Activated CD4-positive, alpha-beta T cell treated with anti-CD3 and anti-CD28 coated beads, Interleukin-2, amount 50 U/mL, for 48 hours (primary cell): ENCODE results near the gene CCDC174.
A peak's percentile ranks its signal among the peaks of the same experiment; 100 is the strongest.
"Not testable (repeated sequence)": the region's sequence is repeated elsewhere in the genome, so short reads cannot be mapped to it uniquely, and the experiment has no call there.

Experiments used
- DNase-seq, 2 experiments: peaks; one replicate each; pipeline ENCODE4 v3.0.0-alpha.2; 2020

Gene CCDC174

DNA sequence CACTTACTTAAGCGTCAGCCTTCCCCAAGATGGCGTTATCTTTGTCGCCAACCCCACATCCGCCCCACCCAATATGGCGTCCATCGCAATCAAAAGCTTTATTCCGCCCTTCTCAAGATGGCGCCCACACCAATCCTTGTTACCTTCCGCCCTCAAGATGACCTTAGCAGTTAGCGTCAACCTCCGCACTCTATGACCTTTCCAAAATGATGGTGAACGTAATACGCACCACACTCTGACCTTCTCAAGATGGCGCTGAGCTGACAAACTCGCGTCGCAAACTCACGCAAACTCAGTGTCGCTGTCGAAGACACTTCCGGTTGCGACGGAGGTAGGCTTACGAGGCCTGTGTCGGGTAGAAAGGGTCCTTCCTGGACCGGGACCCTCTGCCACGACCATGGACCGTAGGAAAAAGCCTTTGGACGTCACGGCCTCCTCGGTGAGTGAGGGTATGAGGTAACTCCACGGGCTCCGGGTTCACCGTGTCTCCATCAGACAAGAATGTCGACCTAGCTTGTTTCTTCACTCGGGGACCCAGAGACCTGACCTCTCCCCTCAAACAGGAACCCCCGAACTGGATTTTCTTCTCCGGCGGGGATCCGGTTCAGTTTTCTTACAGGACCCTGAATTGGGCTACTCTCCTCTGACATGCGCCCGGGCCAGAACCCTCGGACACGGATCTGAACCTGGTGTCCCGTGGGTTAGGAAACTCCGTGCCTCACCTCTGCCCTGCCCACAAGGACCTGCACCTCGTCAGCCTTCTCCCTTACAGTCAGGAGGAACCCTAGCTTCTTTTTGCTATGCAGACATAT is at the start of gene CCDC174:
Gene CCDC174, plus strand, starts transcription at position 323 of the 812 bp plus-strand sequence. Its CDS starts 75 bp downstream, at position 398.
- DNase-seq: peak; percentile 93 to 96

DNA sequence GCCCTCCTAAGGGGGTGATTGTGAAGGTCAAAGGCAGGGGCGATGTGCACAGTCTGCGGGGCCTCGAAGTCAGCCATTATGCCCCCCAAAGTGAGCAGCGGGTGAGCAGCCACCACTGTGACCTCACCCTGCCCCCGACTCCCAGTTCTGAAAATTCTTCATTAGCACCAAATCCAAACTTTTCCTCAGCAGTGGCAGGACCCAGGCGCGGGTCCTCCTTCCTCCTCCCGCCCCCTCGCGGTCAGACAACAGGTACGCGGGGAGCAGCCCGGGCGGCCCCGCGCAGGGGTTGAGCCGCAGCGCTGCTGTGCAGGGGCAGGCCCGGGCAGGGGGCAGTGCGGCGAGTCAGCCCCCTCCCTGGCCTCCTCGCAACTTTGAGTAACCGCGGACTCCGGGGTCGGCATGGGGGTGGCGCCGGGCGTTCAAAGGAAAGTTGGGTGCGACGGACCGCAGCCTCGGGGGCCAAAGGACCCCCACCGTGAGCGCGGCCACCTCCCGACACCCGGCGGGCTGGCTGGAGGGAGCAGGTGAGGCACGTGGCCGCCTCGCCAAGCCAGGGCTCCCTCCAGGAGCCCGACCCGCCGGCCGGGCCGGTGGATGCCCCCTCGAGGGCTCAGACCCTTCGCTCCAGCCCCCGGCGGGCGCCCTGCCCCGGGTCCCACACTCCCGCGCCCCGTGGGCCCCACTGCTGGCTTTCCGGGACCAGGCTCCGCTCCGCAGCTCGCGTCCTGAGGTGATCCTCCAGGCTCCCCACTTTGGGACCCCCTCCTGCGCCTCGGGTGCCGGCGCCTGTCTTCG is 49.4 kb upstream of the CCDC174 start:
- DNase-seq: no peak

DNA sequence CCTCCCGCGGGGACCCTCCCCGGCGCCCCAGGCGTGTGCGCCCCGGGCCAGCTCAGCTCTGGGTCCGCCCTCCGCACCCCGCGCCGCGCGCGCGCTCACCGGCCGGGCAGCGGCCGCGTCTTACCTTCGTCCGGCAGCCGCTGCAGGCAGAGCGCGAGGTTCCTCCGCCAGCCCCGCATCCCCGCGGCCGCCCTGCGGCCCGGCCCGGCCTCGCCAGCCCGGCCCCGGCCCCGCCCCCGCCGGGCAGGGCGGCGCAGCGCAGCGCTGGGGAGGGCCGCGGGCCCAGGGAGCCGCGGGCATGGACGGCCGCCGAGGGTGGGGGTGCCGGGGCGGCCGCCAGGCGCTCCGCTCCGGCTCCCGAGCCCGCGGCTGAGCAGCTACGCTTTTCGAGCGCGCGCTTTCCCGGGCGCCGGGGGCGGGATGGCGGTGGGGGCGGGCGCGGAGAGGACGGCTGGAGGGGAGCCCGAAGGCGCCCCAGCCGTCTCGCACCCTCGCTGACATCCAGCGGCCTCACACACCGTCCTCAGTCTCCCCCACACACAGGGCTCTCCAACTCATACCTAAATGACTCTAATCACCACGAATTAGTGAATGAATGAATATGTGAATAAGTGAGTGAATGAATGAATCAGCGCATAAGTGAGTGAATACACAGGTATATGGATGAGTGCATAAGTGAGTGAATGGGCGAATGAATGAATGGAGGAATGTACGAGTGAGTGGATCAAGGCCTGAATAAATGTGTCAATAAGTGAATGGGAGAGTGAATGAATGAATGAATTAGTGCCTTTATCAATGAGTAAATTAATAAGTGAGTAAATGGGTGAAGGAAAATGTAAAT is 48.5 kb upstream of the CCDC174 start:
- no peak for DNase-seq

DNA sequence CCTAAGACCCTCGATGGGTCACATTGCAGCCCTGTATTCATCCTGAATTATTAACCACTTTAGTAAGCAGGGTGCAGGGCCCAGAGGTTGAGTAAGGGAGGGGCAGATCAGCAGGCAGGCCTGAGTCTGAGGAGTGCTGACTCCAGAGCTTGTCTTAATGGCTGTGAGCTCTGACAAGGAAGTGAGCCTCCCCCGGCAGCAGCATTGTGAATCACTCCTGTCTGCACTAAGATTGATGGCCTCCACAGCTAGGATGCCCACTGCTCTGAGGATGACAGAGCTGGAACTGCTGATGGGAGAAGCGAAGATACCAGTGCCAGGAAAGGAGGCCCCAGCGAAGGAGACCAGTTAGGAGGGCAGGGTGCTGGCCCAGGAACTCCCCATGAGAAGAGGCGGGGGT is 46.5 kb upstream of the CCDC174 start:
- no peak for DNase-seq

DNA sequence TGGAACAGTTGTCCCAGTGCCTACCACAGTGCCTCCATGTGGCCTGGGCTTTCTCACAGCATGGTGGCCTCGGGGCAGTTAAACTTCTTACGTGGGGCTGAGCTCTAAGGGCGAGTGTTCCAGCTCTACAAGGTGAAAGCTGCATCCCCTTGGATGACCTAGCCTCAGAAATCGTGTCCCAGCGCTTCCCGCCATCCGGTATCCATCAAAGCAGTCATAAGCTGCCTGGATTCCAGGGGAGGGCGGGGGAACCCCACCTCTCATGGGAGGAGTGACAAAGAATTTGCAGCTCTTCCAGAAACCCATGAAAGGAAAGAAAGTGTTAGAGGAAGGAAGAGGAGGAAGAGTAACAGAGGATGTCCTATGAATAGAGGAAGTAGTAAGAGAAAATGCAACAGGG is 45.8 kb upstream of the CCDC174 start:
- DNase-seq: no peak

DNA sequence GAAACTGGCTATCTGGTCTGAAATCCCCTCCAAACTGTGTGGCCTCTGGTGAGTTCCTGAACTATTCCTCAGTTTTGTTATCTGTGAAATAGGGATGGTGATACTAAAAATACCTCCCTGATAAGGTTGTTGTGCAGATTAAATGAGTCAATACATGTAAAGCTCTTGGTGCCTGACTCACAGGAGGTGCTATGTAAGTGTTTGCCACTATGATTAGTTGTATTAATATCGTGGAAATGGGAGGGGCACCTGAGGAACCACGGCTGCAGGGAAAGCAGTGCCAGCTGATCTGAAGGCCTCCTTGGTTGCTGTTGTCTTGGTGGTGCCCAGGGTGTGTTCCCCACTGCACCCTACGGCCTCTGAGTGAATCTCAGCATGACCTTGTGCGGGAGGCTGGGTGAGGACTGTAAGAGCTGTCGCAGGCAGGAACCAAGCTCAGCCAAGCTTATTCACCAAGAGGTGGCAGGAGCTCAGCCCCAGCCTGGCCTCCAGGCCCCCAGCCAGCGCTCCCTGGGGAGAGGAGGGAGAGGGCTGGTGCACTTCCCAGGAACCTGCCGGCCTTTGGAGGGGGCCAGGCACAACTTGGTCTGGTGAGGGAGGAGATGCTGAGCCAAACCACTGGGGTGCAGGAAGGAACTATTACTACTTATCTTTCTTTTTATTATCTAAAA is 44.8 kb upstream of the CCDC174 start:
- DNase-seq: no peak

DNA sequence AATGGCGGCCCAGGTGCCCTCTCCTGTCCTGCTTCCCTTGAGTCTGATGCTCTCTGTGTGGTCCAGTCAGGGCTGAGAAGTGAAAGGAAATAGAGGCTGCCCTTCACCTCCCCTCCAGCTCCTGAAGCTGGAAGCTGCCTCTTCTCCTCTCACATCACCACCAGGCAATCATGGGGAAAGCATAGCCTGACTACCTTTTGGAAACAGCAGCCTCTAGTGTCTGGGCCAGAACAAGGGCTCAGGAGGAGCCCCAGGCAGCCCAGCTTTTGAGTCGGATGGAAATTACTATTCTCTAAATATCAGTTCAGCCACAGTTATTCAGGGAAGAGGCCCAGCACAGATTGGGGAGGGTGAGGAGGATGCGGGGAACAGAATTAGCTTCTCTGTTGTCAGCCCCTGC is 43.3 kb upstream of the CCDC174 start:
- DNase-seq: no peak

DNA sequence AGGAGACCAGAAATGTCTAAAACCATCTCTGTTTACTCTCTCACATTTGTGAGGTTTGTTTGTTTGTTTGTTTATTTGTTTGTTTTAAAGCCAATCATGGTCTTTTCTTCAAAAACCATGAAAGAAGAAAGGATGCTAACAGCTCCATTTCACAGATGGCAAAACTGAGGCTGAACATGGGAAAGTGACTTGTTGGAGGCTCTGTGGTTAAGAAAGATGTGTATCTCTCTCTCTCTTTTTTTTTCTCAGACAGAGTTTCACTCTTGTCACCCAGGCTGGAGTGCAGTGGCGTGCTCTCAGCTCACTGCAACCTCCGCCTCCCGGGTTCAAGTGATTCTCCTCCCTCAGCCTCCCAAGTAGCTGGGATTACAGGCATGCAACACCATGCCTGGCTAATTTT is 42.5 kb upstream of the CCDC174 start:
- not testable (repeated sequence) for DNase-seq

DNA sequence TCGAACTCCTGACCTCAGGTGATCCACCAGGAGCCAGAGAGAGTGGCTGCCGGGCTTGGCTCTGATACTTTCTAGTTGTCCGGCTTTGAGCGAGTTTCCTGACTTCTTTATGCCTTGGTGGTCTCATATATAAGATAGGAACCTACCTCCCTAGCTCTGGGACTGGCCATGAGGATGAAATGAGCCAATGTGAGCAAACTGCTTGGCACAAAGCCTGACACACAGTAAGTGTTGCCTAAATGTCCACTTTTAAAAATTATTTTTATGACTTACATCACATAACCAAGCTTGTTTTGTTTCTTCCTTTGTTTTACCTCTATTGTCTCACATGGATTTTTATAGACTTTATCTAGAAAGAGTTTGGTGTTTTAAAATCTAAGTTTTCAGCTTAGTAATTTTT is 42.1 kb upstream of the CCDC174 start:
- no peak for DNase-seq

DNA sequence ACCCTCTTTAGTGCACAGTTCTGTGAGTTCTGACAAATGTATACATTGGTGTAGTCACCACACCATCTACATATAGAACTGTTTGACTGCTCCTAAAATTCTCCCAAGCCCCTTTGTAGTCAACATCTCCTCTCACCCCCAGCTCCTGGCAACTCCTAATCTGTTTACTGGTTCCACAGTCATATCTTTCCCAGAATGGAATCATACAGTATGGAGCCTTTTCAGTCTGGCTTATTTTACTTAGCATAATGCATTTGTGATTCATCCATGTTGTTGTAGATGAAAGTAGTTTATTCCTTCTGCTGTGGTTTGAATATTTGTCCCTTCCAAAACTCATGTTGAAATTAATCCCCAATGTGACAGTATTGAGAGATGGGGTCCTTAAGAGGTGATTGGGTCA is 41.6 kb upstream of the CCDC174 start:
- DNase-seq: no peak

DNA sequence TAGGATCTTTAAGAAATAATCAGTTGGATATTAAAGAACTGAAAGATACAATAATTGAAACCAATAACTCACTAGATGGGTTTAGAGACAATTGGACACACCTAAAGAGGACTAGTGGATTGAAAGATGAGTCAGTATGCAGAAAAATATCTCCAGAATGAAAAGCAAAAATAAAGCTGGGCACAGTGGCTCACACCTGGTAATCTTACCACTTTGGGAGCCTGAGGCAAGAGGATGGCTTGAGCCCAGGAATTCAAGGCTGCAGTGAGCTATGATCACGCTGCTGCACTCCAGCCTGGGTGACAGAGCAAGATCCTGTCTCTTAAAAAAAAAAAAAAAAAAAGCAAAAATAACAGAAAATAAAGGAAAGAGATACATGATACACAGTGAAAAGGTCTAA is 37.4 kb upstream of the CCDC174 start:
- no peak for DNase-seq

DNA sequence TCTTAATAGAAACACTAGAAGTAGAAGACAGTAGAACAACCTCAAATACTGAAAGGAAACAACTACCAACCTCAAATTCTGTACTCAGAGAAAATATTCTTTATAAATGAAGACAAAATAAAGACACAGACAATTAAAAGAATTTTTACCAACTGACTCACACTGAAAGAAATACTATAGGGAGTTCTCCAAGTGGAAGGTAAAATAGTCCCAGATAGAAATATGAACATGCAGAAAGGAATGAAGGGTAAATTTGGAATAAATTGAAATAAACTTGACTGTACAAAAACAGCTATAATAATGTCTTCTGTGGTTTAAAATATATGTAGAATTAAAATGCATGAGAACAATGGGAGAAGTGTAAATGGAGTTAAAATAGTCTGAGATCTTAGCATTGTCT is 36.7 kb upstream of the CCDC174 start:
- DNase-seq: no peak

DNA sequence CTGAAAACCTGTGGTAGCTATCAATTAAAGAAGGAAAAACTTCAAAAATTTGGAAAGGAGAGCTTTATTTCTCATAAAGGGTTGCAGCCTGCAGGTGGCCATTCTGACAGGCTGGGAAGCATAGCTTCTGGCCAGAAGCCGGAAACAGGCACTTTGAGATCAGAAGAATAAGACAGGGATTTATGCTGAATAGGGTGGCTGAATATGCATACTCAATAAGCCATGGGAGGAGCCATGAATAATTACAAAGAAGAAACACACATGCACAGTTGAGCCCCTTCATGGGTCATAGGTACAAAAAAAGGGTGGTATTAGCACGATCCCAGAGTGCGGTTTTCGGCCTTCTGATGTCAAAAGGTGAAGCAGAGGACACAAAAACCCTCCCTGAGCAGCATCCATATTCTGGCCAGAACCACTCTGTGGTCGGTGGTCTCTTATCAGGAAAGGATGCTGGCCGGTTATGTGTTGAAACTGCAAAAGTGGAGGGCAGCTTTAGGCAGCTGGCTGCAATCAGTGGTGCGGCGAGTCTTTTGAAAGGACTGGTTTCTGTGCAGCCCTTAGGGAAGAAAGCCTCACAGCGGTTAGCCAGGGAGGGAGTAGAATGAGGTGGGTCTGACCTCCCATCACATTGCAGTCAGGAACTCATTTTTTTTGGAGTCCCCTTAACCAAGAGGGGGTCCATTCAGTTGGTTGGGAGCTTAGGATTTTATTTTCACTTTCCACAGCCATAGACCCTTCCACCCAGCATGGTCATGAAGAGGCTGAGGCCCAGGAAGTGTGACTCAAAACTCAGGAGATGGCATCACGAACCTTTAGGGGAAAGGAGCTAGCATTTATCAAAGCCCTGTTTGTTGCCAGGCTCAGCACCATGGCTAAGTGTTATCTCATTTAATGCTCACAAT is 34.7 kb upstream of the CCDC174 start:
- DNase-seq: no peak

DNA sequence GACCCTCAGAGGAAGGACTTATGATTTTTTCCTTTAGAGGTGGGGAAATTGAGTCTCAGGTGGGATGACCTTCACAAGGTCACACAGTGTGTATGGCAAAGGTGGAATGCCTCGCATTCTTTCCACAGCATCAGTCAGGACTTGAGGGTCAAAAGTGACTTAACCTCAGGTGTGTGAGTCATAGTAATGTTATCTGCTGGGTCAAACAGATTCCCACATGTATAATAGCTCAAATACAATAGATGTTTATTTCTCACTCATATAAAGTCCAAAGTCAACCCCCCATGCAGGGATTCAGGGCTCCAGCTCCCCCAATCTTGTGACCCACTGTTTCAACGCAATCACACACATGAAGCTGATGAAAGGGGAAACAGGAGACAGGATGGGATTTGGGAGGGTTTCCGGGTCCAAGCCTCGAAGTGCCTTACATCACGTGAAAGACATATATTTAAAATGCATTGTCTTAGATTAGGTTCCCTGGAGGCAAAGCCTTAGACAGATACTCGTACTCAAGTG is 34.0 kb upstream of the CCDC174 start:
- no peak for DNase-seq

DNA sequence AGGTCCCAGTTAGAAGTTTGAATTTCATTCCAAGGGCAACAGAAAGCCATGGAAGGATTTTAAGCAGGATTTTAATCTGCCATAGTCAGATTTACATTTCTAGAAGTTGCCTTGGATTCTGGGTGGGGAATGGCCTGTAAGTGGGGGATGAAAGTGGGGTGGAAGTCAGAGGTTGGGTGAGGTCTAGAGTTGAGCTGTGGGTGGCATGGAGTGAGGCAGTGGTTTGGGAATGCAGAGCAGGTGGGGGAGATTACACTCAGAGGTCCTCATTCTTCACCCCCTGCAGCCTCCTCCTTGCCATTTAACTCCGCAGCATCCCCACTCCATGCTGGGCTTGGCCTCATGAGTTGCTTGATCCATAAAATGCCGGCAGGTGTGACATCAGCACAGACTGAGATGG is 32.0 kb upstream of the CCDC174 start:
- no peak for DNase-seq

DNA sequence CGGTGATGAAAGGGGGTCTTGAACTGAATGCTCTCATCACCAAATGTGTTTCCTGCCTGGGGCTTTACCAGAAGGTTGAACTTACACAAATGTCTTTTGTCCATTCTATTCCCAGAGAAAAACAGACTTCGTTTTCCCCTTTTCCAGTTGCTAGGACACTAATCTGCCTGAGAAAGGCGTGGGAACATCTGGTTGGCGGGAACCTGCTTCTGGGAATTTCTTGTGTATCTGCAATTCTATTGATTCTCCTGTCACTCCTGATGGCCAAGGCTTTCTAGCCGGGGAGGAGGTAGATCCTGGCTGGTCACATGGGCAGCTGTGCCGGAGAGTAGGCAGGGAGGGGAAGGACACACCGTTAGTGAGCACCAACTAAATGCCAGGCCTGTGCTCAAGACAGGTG is 31.1 kb upstream of the CCDC174 start:
- DNase-seq: no peak

DNA sequence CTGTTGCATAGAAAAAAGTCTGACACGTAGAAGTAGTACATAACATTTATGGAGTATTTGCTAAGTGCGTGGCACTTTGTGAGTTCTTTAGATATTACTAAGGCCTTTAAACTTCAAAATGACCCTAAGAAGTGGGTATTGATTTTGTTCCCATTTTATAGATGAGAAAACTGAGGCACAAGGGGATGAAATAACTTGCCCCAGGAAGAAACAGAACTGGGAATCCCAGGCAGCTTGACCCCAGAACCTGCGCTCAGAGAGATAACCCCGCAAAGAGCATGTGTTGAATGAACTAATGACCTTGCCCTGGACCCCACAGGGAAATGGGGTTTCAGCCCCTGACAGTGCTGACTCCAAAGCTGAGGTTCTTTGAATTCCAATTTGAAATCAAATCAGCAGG is 30.5 kb upstream of the CCDC174 start:
- DNase-seq: no peak

DNA sequence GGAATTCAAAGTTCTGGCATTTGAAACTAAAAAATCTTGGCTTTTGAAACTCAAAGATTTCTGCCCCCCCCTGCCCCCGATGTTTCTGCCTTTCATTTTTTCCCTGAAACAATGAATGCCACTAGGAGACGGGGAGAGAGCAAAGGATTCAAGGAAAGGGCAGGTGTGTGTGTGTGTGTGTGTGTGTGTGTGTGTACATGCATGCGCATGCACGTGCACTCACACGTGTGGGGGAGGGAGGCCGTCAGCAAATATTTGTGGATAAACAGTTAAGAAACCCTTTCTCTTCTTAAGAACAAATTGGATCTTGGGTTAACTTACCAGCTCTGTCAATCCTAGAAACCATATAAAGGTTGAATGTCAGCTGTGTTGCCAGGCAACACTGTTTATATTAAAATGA is 29.2 kb upstream of the CCDC174 start:
- DNase-seq: no peak

DNA sequence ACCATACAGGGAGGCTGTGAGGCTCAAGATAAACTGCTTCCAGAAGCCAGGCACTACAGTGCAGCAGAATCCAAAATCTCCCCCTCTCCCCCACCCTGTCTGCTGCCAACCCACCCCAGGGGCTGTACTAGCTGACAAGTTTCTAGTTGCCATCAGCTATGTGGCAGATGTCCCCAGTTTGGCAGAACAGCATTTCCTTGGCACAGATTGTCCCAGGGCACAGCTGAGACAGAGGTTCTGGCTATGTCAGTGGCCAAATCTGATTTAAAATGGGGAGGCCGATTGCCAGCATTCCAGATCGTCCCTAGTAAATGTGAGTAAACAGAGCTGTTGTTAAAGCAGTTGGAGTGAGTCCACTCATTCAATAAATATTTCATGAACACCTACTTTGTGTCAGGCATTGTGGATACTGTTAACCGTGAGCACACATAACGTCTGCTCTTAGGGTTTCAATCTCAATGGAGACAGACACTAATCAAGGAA is 28.0 kb upstream of the CCDC174 start:
- DNase-seq: no peak

DNA sequence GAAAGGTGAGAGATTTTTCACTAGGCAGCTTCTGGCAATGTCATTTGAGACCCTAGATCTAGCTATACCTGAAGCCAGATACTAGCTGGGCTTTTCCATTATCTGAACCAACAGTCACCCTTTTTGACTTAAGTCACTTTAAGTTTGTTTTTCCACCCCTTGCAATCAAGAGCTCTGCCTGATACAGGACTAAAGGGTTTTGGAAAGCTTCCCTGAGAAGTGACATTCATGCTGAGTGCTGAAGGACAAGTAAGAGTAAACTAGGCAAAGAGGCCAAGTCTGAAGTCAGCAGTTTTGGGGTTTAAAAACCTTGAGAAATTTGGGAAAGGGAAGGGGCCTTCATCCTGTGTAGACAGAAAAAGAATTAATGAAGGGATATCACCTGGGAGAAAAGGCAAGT is 27.1 kb upstream of the CCDC174 start:
- no peak for DNase-seq

DNA sequence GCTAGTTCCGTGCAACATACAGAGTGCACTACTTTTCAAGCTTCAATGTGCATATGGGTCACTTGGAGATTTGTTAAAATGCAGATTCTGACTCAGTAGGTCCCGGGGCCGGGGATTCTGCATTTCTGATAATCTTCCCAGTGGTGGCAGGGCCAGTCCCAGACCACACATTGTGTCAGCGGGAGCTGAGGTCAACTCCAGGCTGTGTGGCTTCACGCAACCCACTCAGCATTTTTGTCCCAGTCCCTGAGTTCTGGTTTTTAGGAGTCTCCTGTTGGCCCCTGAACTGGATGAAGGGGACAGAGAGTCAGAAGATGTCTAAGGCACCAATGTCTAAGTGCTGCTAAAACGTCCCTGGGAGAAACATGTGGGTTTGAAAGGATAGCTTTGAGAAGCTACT is 26.1 kb upstream of the CCDC174 start:
- DNase-seq: no peak
